PFSK-1 (cell line): ENCODE data around the gene INSYN1.

Experiments used
- FOXP2 ChIP-seq: optimal IDR thresholded peaks from 2 replicates; pipeline ENCODE3; 2011; ENCODE audit warnings: borderline replicate concordance, control low read depth, inconsistent platforms; ENCODE audit not compliant: insufficient read depth; ENCODE audit errors: extremely low read length, extremely low read depth
- POLR2AphosphoS5 ChIP-seq: IDR thresholded peaks from 2 replicates; pipeline ENCODE4 v1.6.1; 2012; ENCODE audit warnings: low read depth, mild to moderate bottlenecking, control low read depth, low read length, moderate library complexity
- REST ChIP-seq, 2 experiments: IDR thresholded peaks; 2 replicates each; pipeline versions ENCODE4 v1.6.1 to v1.8.0; 2011 to 2012; ENCODE audit warnings: low read depth in 2 of 2, low read length in 2 of 2, control low read depth in 1 of 2, inconsistent platforms in 1 of 2, mild to moderate bottlenecking in 1 of 2, moderate library complexity in 1 of 2; ENCODE audit not compliant: insufficient read depth in 1 of 2
- SIN3A ChIP-seq: IDR thresholded peaks from 2 replicates; pipeline ENCODE4 v1.6.1; 2012; ENCODE audit warnings: mild to moderate bottlenecking, low read length, moderate library complexity, borderline replicate concordance; ENCODE audit not compliant: insufficient read depth
- TAF1 ChIP-seq: IDR thresholded peaks from 2 replicates; pipeline ENCODE4 v1.6.1; 2012; ENCODE audit warnings: low read length, control low read depth, borderline replicate concordance; ENCODE audit not compliant: insufficient read depth

The INSYN1 gene

GRCh38 chr15:73708691-73709090 lies 44.5 kb downstream of the INSYN1 start:
- TF ChIP-seq SIN3A (no peak), FOXP2 (no peak), TAF1 (no peak), POLR2AphosphoS5 (no peak), REST (IDR thresholded peaks at IDR 0.05; ENCODE audit: insufficient read depth in 1 of 2, low read depth in 2 of 2, low read length in 2 of 2) (no peak)

- no peak for TF ChIP-seq POLR2AphosphoS5
- no peak for TF ChIP-seq SIN3A
- TF ChIP-seq REST (IDR thresholded peaks at IDR 0.05; ENCODE audit: insufficient read depth in 1 of 2, low read depth in 2 of 2, low read length in 2 of 2) = no peak
- TF ChIP-seq TAF1 = no peak
- no peak for TF ChIP-seq FOXP2
These were observed 48.1 kb downstream of the INSYN1 start for GRCh38 chr15:73704869-73705645.

GRCh38 chr15:73700041-73700842 lies 52.9 kb downstream of the INSYN1 start:
- no peak for TF ChIP-seq SIN3A
- no peak for TF ChIP-seq POLR2AphosphoS5
- TF ChIP-seq FOXP2 = no peak
- TF ChIP-seq REST (IDR thresholded peaks at IDR 0.05; ENCODE audit: insufficient read depth in 1 of 2, low read depth in 2 of 2, low read length in 2 of 2) = no peak
- TF ChIP-seq TAF1 = no peak

DNA sequence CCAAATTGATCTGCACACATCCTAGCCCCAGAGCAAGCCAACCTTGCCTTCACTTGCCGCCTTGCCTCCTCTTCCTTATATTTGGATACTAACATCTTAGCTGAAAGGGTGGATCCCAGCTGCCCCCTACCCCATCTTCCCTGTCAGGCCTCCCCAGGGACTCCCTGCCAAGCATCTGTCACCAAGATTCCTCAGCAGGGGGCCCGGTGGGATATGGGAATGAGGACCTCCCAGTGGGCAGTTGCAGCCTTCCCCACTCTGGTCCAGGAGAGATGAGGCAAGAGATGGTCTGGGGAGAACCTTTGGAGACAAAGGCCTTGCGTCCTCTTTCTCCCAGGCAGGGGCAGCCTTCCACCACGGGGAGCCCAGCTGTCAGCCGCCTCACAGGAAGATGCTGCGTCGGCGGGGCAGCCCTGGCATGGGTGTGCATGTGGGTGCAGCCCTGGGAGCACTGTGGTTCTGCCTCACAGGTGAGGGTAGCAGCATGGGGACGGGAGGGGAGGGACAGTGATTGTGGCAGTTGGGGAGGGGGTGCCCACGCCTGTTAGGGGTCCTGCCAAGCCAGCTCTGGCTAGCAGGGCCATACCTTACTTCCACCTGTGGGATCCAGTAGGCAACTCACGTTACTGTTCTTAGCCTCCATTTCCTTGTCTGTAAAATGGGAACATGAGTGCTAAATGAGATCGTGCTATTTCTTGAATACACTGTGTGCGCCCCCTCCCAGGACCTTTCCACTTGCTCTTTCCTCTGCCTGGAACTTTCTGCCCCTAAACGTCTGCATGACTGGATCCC lies 53.7 kb downstream of the INSYN1 start:
- TF ChIP-seq REST (IDR thresholded peaks at IDR 0.05; ENCODE audit: insufficient read depth in 1 of 2, low read depth in 2 of 2, low read length in 2 of 2) (no peak), POLR2AphosphoS5 (no peak), FOXP2 (no peak), TAF1 (no peak), SIN3A (no peak)
